ENCODE data around the gene COX6A1. TPM values are rescaled to one million over a fixed set of nuclear protein-coding genes. Genes with fewer than 3 reads are reported as not detected.

The COX6A1 gene
- total and polyA plus RNA-seq, 3 donors from 2014 or later = 485 to 563 (median 549) TPM

Other genes with a start within 250 kb of the COX6A1 start
- gene GCN1, start 243.4 kb upstream of the COX6A1 start, total RNA-seq = 100 to 1,000 TPM; 104 to 164 TPM
- 66.3 TPM for gene GCN1, start 243.4 kb upstream of the COX6A1 start, polyA plus RNA-seq (ENCODE audit: insufficient read depth, low read depth, low replicate concordance)
- 1,000 to 10,000 TPM in 1 of 2 donors, 100 to 1,000 TPM in 1; 733 to 1,607 TPM for gene RPLP0, start 237.0 kb upstream of the COX6A1 start, total RNA-seq
- 1,137 TPM for gene RPLP0, start 237.0 kb upstream of the COX6A1 start, polyA plus RNA-seq (ENCODE audit: insufficient read depth, low read depth, low replicate concordance)
- gene PXN, start 172.4 kb upstream of the COX6A1 start, total RNA-seq = 10 to 100 TPM; 81.8 to 84.9 TPM
- 89.6 TPM for gene PXN, start 172.4 kb upstream of the COX6A1 start, polyA plus RNA-seq (ENCODE audit: insufficient read depth, low read depth, low replicate concordance)
- gene RNU4-2, start 146.2 kb upstream of the COX6A1 start, total RNA-seq = under 1 TPM; under 0.01 TPM
- gene RNU4-2, start 146.2 kb upstream of the COX6A1 start, polyA plus RNA-seq (ENCODE audit: insufficient read depth, low read depth, low replicate concordance) = not detected
- gene RNU4-1, start 144.9 kb upstream of the COX6A1 start, total RNA-seq = under 1 TPM; under 0.01 TPM
- gene RNU4-1, start 144.9 kb upstream of the COX6A1 start, polyA plus RNA-seq (ENCODE audit: insufficient read depth, low read depth, low replicate concordance) = not detected
- gene SIRT4, start 135.8 kb upstream of the COX6A1 start, total RNA-seq = 1 to 10 TPM; 3.3 to 5.0 TPM
- 10.0 TPM for gene SIRT4, start 135.8 kb upstream of the COX6A1 start, polyA plus RNA-seq (ENCODE audit: insufficient read depth, low read depth, low replicate concordance)
- gene PLA2G1B, start 110.3 kb upstream of the COX6A1 start, total RNA-seq = under 1 TPM in 1 of 2 donors, not detected in 1; 0.94 TPM
- gene PLA2G1B, start 110.3 kb upstream of the COX6A1 start, polyA plus RNA-seq (ENCODE audit: insufficient read depth, low read depth, low replicate concordance) = 3.6 TPM
- 10 to 100 TPM in 1 of 2 donors, 1 to 10 TPM in 1; 7.4 to 14.8 TPM for gene MSI1, start 68.9 kb upstream of the COX6A1 start, total RNA-seq
- 25.1 TPM for gene MSI1, start 68.9 kb upstream of the COX6A1 start, polyA plus RNA-seq (ENCODE audit: insufficient read depth, low read depth, low replicate concordance)
- gene TRIAP1, start 8.3 kb downstream of the COX6A1 start, total RNA-seq = 10 to 100 TPM; 13.9 to 15.7 TPM
- gene TRIAP1, start 8.3 kb downstream of the COX6A1 start, polyA plus RNA-seq (ENCODE audit: insufficient read depth, low read depth, low replicate concordance) = 20.0 TPM
- gene GATC, start 8.3 kb downstream of the COX6A1 start, total RNA-seq = 10 to 100 TPM; 17.5 to 20.9 TPM
- 10.8 TPM for gene GATC, start 8.3 kb downstream of the COX6A1 start, polyA plus RNA-seq (ENCODE audit: insufficient read depth, low read depth, low replicate concordance)
- gene SRSF9, start 31.6 kb downstream of the COX6A1 start, total RNA-seq = 100 to 1,000 TPM; 199 to 238 TPM
- 202 TPM for gene SRSF9, start 31.6 kb downstream of the COX6A1 start, polyA plus RNA-seq (ENCODE audit: insufficient read depth, low read depth, low replicate concordance)
- 100 to 1,000 TPM; 404 to 461 TPM for gene DYNLL1, start 58.0 kb downstream of the COX6A1 start, total RNA-seq
- gene DYNLL1, start 58.0 kb downstream of the COX6A1 start, polyA plus RNA-seq (ENCODE audit: insufficient read depth, low read depth, low replicate concordance) = 725 TPM
- gene COQ5, start 91.0 kb downstream of the COX6A1 start, total RNA-seq = 10 to 100 TPM; 31.3 to 37.4 TPM
- gene COQ5, start 91.0 kb downstream of the COX6A1 start, polyA plus RNA-seq (ENCODE audit: insufficient read depth, low read depth, low replicate concordance) = 51.0 TPM
- 100 to 1,000 TPM; 307 to 370 TPM for gene RNF10, start 96.2 kb downstream of the COX6A1 start, total RNA-seq
- 340 TPM for gene RNF10, start 96.2 kb downstream of the COX6A1 start, polyA plus RNA-seq (ENCODE audit: insufficient read depth, low read depth, low replicate concordance)
- 10 to 100 TPM; 36.7 to 37.8 TPM for gene POP5, start 143.3 kb downstream of the COX6A1 start, total RNA-seq
- 28.1 TPM for gene POP5, start 143.3 kb downstream of the COX6A1 start, polyA plus RNA-seq (ENCODE audit: insufficient read depth, low read depth, low replicate concordance)
- 1 to 10 TPM; 2.4 to 3.9 TPM for gene CABP1, start 202.5 kb downstream of the COX6A1 start, total RNA-seq
- gene CABP1, start 202.5 kb downstream of the COX6A1 start, polyA plus RNA-seq (ENCODE audit: insufficient read depth, low read depth, low replicate concordance) = 1.8 TPM
- 100 to 1,000 TPM in 1 of 2 donors, 10 to 100 TPM in 1; 93.2 to 104 TPM for gene MLEC, start 249.0 kb downstream of the COX6A1 start, total RNA-seq
- 130 TPM for gene MLEC, start 249.0 kb downstream of the COX6A1 start, polyA plus RNA-seq (ENCODE audit: insufficient read depth, low read depth, low replicate concordance)

Measured in testis (tissue), 3 donors.